AG10803 (cell line): ENCODE measurements around the gene NIT1.

ENCODE experiments used
- DNase-seq: peaks from one replicate; pipeline ENCODE4 v3.0.0; 2010; ENCODE audit warnings: low read depth
- H3K4me3 ChIP-seq: 2 replicates; pipeline ENCODE4 v1.5.1; 2011; ENCODE audit warnings: mild to moderate bottlenecking, low read length, control low read depth
- CTCF ChIP-seq: conservative IDR thresholded peaks from 2 replicates; pipeline ENCODE4 v1.5.1; 2011; ENCODE audit warnings: mild to moderate bottlenecking, low read length, control low read depth, inconsistent platforms

NIT1 gene

GRCh38 chr1:161163793-161164192, 45.9 kb downstream of the NIT1 start:
- no peak for TF ChIP-seq CTCF
- H3K4me3 ChIP-seq: no peak overlapping the region
- DNase-seq: no peak

- peak overlapping the region; percentile 92 for H3K4me3 ChIP-seq
Measured at GRCh38 chr1:161164901-161165610, 47.2 kb downstream of the NIT1 start.

GRCh38 chr1:161165742-161166668, 48.1 kb downstream of the NIT1 start, which contains the start of gene PPOX:
Gene PPOX (plus strand): TSS chr1:161166426. CDS start chr1:161166848, 422 bp downstream.
- H3K4me3 ChIP-seq: peak within 1 kb of the TSS; percentile 92
- peak; percentile 98 for DNase-seq
- peak; percentile 59 for TF ChIP-seq CTCF

More at GRCh38 chr1:161164901-161165610, 47.2 kb downstream of the NIT1 start:
- no peak for TF ChIP-seq CTCF
- no peak for DNase-seq

GRCh38 chr1:161166669-161167548, 49.0 kb downstream of the NIT1 start:
- H3K4me3 ChIP-seq: peak overlapping the region; percentile 92
- no peak for TF ChIP-seq CTCF
- no peak for DNase-seq

GRCh38 chr1:161168906-161169305, 51.0 kb downstream of the NIT1 start:
- no peak for TF ChIP-seq CTCF
- no peak overlapping the region for H3K4me3 ChIP-seq
- no peak for DNase-seq
